GM21723 (cell line): ENCODE measurements around the gene TMPRSS7.

Experiments
- ATAC-seq: cut with Tn5 transposase; IDR thresholded peaks from one replicate; pipeline ENCODE4 v1.9.1; 2021; ENCODE audit warnings: mild to moderate bottlenecking, moderate library complexity; ENCODE audit not compliant: unreplicated experiment

TMPRSS7 gene, protein sequence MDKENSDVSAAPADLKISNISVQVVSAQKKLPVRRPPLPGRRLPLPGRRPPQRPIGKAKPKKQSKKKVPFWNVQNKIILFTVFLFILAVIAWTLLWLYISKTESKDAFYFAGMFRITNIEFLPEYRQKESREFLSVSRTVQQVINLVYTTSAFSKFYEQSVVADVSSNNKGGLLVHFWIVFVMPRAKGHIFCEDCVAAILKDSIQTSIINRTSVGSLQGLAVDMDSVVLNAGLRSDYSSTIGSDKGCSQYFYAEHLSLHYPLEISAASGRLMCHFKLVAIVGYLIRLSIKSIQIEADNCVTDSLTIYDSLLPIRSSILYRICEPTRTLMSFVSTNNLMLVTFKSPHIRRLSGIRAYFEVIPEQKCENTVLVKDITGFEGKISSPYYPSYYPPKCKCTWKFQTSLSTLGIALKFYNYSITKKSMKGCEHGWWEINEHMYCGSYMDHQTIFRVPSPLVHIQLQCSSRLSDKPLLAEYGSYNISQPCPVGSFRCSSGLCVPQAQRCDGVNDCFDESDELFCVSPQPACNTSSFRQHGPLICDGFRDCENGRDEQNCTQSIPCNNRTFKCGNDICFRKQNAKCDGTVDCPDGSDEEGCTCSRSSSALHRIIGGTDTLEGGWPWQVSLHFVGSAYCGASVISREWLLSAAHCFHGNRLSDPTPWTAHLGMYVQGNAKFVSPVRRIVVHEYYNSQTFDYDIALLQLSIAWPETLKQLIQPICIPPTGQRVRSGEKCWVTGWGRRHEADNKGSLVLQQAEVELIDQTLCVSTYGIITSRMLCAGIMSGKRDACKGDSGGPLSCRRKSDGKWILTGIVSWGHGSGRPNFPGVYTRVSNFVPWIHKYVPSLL

DNA sequence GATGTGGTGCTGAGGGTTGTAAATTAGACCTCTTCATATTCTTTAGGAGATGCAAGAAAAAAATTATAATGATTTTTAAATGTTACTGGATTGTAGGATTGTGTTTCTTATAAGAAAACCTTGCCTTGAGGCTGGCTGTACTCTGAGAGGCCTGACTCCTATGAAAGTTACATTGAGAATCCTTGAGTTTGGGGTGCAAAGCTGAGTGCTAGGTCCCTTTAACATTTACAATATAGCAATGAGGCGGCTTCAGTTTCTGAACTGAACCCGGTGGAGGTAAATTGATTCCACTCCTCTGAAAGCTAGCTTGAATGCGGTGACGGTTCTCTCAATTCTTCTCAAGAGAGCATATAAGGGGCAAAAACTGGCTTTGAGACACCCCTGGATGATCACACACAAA lies at the start of gene TMPRSS7:
TSS of gene TMPRSS7 (plus strand) at position 301 of the 400 bp plus-strand sequence. CDS start 110 bp downstream, outside the sequence.
- ATAC-seq, result no peak

DNA sequence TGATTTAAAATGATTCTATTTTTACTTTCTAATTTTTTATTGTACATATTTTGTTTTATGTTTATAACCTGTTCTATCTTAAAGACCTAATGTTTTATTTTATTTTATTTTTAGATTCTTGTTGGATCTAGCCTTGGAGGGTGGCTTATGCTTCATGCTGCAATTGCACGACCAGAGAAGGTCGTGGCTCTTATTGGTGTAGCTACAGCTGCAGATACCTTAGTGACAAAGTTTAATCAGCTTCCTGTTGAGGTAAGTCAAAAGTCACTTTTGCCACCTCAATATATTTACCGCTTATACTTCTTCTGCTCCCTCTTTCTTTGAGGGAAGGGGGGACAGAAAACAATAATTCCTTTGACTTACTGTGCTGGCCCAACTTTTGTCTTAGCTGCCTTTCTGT lies 47.7 kb upstream of the TMPRSS7 start:
- no peak for ATAC-seq

DNA sequence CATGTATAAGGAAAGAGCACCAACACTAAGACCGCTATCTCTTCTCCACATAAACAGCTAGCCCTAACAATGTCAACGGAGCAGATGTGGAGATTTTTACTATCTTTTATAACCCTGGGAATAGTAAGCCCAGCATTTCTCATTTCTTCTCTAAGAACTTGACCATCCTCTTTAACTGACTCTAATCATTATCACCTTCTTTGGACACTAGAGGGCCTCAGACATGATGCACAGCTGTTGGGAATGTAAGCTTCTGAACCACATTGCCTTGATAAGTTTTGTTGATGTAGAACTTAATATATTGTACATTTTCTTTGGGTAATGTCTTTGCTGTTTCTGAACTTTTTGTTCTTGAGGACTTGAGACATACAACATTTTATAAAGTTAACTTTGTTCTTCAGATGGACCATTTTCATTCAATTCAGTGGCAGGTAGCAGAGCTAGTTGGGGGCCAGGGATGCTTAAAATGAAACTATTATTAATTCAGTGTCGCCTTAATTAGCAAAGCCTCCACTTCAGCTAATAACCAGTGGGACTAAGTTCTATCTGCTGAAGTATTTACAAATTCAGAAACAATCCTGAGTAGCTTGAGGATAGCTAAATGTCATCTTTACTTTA lies 45.4 kb upstream of the TMPRSS7 start:
- ATAC-seq, result peak; percentile 94

DNA sequence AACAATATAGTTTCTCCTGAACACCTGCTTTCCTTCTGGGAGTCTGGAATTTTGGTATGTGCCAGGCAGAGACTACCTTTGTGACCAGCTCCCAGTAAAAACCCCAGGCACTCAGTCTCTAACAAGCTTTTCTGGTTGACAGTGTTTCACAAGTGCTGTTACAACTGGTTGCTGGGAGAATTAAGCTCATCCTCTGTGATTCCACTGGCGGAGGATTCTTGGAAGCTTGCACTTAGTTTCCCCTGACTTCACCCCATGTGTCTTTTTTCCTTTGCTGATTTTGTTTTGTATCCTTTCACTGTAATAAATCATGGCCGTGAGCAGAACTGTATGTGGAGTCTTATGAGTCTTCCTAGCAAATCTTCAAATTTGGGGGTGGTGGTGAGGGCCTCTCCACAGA lies 41.5 kb upstream of the TMPRSS7 start:
- ATAC-seq, result no peak

DNA sequence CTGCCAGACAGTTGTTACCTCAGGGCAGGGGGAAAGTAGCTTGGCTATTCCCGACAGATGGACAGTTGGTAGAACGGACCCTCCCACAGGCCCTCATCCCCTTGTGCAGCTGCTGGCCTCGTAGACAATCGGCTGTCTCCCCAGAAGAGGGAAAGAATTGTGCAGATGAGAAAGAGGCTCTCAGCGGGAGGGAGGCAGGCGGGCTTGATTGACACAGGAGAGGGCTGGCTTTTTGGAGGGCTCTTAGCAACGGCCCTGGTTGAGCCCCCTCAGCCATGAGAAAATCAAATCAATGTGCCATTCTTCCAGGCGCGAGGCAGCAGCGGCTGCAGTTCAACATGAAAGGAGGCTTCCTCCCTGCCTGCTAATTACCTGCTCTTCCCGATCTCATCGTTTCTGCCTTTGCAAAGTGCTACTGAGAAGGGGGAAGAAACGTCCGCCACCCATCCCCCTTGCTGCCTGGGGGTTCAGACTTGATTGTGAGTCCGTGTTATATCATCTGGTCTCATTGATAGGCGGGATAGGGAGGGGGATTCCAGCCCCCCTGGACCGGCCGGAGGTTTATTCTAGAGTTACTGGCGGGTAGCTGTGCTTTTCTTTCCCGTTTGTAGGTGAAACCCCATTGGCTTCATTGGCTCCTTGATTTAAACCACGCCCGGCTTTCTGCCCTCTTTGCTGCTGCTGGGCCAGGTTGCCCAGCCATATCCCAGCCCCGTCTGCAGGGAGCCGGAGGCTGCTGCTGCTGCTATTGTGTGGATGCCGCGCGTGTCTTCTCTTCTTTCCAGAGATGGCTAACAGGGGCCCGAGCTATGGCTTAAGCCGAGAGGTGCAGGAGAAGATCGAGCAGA lies 35.7 kb upstream of the TMPRSS7 start, which contains the start of gene TAGLN3:
TSS of gene TAGLN3 (plus strand) at position 287 of the 848 bp plus-strand sequence. CDS start at position 788, 501 bp downstream.
- ATAC-seq, result peak; percentile 49

DNA sequence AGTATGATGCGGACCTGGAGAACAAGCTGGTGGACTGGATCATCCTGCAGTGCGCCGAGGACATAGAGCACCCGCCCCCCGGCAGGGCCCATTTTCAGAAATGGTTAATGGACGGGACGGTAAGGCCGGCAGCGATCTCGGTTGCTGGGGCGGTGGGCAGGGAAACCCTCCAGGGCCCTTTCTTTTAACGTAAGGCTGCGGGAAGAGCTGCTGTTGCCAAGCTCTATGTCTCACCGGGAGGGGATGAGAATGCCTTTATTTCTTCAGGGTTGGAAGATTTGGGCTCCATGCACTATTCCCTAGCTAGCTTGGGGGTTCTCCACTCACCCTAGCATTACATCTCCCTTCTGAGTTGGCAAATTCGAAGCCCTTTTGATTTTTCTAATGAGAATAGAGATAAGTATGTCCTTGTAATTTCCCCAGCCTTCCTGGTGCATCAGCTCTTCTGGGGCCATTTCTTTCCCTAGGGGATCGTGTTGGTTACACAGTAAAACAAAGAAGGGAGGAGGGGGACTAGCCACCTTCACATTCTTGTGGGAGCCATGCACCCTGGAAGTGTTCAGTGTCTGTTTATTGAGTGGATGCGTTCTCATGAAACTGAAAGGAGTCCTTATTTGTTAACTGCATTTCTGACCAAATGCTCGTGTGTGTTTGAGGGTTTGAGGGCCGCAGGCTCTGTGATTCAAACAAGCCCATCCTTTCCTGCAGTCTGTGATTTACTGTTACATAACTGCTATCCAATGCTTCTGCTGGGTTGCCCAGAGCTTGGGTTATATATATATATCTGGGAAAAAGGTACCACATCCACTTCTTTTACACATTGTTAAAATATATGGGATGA lies 34.8 kb upstream of the TMPRSS7 start:
- no peak for ATAC-seq

DNA sequence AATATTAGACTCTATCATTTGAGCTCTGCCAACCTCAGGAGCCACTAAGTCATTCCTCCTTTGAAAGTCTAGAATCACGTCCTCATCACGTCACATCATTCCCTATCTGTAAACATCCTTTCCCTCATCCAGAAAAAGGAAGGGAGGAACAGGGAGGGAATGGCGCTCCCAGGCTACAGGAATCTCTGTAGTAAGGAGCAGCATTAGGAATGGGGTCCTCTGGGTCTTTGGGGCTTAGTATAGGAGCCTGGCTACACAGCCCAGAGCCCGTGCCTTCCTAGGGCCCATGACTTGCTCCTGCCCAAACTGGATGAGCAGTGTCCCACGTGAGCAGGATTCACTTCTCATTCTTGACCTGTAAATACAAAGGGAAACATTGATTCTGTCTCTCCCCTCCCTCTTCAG lies 34.2 kb upstream of the TMPRSS7 start:
- no peak for ATAC-seq

DNA sequence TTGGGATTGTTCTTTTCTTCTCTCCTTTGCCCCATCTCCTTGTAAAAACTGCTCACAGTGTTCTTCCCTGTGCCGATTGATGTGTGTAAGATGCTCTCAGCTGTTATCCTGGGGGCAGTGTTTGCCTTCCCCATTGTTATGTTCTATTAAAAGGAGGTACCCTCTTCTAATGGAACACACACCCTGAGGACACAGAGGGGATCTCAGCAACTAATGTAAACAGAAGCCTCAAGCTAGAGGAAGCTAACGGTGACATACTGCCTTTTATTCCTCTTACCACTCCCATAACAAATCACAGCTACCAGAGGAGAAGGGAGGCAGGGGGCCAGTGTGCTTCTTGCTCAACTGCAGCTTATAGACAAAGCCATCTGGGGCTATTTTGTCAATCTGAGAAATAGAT lies 33.6 kb upstream of the TMPRSS7 start:
- ATAC-seq, result no peak

DNA sequence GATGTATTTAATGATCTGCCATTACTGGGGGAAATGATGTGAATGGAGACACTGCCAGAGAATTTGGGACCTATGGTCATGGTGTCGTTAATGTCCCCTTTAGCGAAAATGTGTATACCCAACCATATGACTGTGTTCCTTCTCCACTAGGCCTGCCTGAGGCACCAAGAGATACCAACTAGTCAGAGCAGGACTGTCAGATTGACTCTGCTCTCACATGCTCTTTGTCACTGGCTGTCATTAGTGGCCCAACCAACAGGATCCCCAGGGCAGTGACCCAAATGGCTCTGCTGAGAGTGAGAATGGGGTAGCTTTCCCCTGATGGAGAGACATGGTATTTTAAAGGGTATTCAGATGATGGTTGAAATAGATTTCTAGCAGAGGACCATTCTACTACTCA lies 33.0 kb upstream of the TMPRSS7 start:
- no peak for ATAC-seq

DNA sequence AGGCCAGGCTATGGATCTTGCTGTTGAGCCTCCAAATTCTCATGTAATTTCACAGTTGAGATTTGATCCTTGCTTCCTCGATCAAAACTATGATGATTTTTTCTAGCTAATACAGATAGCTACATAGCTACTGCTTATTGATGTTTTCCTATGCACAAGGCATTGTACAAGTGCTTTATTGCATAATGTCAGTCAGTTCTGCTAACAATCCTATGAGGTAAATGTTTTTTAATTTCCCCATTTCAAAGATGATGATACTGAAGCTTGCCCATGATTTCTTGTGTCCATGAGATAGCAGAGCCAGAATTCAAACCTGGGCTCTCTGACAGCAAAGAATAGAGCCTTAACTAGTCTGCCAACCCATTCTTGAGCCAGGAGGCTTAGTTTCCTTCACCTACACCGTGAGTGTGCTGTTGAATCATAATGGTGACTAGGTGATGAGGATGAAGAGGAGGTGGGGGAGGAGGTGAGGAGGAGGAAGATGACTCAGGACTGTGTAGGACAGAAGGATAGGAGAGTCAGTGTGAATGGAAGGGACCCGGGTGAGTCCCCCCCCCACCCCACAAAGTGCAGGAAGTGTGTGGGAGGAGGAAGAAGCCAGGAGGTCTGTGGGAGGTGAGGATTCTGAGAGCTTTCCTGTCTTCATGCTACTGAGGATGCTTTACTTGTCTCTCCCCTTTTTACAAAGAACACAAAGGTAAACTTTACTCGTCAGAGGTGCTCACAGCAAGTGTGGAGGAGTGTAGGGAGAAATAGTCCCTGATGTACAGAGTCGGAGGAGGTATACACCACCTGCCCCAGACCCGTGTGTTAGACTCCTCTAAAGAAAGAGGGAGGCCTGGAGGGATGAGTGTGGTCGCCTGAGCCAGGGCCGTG lies 32.2 kb upstream of the TMPRSS7 start:
- no peak for ATAC-seq

DNA sequence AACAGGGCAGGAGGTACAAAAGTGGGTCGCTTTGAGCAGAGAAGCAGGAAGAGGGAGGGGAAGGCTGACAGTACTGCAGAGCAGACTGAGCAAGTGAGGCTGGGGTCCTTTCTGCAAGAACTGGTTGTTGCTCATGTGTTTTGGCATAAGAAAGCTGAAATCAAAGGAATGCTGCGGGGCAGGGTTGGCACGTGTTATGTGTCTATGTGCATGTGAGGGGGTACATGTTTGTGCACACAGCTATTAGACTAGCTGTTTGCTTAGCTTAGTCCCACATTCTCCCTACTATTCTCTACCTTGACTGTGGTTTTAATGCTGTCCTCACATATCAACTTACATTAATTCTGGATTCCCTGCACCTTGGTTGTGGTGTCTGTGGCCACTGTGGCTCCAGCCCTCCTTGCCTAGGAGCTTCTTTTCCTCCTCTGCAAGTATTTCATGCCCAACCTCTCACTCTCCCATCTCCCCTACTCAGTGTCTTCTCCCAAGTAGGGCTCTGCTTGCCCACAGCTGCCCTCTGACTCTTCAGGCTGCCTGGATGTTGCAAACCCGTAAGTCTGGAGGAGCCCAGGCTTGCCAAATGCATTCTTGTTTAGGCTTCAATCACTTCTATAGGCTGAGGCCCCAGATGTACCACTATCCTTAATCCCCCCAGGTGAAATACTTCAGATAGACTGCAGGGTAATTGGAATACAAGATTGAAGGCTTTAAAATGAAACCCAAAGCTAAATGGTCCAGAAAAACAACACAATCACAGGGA lies 31.0 kb upstream of the TMPRSS7 start:
- no peak for ATAC-seq

DNA sequence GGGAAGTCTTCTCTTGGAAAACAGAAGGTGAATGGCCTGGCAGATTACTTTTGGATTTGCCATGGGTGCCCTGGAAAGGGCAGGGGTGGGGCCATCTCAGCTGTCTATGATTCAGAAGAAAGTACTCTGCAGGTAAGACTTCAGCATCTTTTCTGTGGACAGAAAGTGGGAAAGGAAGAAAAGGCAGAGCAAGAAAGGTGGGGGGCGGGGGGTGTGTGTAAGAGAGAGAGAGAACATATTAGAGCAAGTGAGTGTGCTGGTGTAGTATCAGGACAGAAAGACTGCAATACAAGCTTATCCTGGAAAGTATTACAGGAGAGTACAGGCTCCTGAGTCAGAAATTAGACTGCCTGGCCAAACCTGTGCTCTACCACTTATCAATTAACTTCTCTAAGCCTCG lies 30.3 kb upstream of the TMPRSS7 start:
- no peak for ATAC-seq

DNA sequence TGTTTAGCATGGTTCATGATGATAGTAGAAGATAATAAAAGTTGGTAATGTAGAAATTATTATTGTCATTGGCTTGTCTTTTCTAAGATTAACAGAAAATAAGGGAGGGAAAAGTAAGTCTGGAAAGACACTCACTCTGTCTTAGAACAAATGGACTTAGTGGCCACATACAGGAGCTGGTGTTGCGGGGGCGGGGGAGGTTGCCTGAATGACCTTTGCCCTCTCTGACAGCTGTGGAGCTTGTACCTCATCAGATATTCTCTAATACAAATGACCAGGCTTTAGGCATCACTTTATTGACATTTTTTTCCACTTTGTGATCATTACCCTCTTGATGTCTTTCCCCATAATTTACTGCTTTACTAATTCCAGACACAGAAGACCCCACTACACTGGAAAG lies 29.9 kb upstream of the TMPRSS7 start:
- no peak for ATAC-seq

DNA sequence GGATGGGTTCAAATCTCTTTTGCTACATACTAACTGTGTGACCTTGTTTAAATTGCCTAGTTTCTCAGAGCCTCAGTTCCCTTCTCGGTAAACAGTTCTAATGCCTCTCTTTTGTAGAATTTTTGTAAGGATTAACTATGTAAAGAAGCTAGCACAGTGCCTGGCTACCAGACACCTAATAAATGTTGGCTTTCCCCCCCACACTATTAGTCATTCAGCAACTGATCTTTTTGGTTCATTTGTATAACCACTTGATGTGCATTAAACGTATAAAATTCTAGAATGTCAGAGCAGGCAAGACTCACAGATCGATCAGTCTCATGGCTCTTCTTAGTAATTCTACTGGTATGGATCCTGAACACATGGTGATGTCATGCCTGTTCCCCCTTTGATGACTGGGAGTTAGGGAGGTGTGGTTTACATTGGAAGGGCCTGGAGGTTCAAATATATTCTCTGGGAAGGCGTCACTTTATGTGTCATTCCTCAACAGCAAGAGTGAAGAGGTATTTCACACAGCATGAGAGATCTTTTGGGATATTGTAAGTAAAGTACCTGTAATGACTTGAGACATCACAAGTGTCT lies 29.4 kb upstream of the TMPRSS7 start:
- ATAC-seq, result no peak

DNA sequence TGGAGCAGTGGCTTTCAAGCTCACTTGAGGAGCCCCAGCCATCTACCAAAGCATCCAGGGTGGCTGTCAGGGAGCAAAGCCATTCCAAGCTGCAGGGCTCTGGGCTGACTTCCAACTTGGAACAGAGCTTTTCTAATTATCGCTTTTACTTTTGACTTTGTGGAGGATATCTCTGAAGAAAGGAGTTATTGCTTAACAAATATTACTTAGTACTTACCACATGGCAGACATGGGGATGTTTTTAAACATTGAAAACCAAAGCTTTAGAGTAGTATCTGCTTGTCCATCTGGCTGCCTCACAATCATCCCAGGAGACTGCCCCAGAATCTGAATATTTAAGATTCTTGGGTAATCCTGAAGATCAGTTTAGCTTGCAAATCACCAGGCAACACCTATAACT lies 26.9 kb upstream of the TMPRSS7 start:
- no peak for ATAC-seq

DNA sequence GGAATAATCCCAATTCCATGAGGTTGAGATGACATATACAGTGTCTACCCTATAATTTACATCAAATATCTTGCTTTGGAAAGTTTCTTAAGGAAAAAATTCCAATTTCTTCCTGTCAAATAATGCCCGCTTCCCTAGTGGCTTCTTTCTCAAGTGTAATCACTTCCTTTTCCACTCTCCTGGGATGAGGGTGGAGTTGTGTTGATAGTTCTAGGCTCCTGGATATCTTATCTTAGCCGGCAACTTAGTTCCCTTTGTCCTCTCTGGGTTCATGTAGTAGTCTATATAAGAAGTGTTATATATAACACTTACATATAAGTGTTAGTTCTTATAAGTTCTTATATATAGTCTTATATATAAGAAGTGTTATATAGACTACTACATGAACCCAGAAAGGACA lies 24.9 kb upstream of the TMPRSS7 start:
- ATAC-seq, result no peak

DNA sequence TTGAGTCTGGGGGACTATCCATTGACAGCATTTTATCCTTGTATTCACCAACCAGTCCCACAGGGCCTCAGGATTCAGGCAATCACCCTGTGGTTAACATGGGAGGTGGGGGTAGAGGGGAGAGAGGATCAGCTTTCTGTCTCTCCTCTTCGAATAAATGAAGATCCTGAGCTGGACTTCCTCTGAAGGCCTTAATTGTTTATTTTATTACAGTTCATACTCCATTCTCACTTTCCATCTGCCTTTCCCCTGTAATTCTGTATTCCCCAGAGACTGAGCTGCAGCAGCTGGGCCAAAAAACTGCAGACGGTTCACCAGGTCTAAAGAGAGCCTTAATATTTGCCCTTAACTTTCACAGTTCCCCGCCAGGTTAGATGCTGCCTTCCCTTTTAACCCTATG lies 23.9 kb upstream of the TMPRSS7 start:
- ATAC-seq, result no peak
